Inflammatory macrophage treated with lipopolysaccharide for 1 hour (primary cell): ENCODE results near the gene SASH1.

Experiments used
- DNase-seq, 2 donors: peaks; one replicate each; pipeline ENCODE4 v3.0.0-alpha.2; 2020 to 2022

Gene SASH1

DNA sequence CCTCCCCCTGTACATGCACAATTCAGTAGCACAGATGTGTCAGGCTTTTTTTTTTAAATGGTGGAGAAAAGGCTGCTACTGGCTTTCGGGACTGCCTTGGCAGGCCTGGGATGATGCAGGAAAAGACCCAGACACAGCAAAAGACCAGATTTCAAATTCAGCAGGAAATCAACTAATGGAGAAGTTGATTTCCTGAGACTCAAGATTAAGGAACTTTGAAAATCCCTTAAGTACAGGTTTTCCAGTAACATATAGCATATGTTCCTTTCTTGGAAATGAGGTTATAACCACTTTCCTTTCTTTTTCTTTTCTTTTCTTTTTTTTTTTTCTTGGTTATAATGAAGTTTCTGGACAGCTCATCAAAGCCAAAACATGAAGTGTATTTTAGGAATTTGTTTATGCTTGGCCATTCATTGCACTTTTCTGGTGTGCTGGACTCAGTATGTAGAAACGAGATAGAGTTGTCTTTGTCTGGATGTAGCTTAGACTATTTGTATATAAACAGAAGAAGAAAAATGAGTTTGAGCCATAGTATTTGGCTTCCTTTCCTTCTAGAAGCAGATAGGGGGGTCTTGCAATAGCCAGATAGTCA lies 119.4 kb downstream of the SASH1 start:
- DNase-seq = no peak

DNA sequence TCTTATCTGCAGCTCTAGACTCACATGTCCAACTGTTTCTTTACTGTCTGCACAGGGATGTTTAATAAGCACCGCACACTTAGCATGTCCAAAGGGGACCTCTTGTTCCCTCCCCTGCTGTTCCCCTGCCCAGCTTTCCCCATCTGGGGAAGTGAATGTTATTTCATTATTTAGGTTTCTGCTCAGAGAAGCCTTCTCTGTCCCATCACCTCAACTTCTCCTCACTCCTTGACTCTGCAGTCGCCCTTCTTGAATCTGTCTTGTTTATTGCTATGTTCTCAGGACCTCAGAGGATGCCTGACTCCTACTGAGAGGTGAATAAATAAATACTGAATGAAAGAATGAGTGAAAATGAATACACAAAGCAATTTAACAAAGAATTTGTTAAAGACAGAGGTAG lies 121.0 kb downstream of the SASH1 start:
- no peak for DNase-seq

DNA sequence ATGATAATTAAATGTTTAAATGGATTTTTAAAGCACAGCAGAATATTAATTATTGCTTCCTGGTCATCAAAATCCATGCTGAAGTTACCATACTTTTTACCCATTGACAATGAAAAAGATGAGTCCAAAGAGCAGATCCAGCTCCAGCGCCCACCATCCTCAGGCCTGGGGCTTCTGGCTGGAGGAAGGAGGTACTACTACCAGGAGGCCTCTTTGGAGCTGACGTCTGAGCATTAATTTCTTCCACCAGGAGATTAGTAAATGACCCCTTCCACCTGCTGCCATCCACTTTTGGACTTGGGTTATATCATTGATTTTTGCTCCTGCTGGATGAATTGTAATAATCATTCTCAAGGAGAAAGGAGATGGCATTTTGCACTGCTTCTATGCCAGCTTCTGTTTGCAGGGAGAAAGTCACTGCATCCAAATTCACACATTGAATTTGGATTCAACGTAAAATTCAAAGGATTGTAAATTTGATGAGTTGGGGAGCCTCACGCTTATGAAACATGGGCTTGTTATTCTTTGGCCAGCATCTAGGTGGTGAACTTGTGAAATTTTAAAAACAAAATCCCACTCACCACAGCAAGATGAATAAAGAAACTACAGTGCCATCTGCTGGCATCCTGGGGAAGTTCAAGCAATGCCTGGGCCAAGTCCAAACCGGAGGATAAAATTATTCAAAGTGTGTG lies 121.8 kb downstream of the SASH1 start:
- peak; percentile 24 to 85 for DNase-seq

DNA sequence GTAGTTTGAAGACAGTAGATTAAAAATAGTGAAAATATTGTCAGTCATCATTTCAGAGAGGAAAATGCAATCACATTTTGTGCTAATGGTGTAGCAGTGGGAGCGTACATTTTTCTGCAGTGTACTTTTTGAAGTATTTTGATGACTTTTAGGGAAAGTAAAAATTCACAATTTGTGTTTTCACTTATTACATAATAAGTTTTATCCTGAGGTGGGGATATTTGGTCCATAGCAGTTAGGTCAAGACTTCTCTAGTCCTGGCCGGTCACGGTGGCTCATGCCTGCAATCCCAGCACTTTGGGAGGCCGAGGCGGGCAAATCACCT lies 122.3 kb downstream of the SASH1 start:
- no peak for DNase-seq

DNA sequence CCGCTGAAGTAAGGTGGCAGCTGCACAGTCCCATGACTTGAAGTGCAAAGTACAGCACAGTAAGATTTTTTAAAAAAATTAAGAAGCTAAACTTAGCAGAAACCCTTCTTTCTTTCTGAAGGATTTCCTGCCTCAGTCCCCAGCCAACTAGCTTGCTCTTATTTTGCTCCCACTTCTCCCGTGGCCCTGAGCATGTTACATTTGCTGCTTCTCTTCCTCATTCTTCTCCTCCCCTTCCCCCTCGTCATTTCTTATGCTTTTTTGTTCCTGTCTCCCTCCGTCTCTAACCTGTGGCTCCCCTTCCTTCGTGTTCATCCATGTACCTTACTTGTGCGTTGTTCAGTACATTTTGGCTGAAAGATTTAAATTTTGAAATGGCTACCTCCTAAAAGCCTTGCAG lies 123.0 kb downstream of the SASH1 start:
- DNase-seq = no peak

DNA sequence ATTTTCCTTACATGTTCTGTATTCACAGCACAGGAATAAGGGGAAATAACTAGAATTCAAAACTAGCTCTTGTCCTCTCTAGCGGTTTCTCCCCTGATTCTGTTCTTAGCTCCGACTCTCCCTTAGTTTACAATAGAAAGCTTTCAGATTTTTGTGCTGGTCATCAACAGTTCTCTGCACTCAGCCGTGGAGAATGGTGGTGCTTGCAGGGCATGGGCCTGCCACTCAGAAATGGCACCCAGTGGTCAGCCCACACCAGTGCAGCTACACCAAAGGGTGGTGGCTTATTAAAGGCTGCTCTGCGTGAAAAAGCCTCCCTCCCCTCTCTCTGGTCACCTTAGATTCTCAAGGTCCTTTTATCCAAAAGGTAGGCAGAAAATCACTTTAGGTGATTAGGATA lies 123.5 kb downstream of the SASH1 start:
- DNase-seq = no peak

DNA sequence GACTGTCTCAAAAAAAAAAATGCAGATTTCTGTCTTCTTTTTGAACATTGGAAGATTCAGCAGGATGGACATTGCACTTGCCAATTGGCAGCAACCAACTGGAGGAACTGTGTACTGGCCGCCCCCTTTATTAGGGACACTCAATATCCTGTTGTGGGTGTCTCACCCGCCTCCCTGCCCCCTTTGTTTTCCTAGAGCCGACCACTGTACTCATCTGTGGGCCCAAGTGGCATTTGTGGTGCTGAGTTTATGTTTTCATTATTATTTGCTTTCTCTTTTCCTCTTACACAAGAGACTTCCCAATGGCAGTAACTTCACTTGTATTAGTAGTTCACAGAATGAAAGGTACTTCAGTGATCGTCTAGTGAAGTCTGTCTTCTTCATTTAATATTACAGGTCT lies 125.3 kb downstream of the SASH1 start:
- no peak for DNase-seq

DNA sequence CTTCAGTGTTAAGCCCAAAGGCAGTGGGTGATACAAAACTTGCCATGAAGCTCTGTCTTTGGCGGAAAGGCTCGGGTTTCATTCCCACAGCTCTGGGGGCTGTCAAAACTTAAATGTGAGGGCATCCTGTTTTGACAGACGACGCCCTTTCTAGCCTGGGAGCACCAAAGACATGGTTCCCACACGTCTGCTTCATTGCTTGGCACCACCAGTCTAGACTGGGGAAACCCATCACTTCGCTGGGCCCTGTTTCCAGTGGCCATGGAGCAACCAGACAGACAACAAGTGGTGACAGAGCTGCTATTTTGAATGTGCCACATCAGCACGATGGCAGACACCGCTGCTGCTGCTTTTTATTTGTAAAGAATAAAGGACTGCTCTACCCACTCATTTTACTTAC lies 127.5 kb downstream of the SASH1 start:
- no peak for DNase-seq

DNA sequence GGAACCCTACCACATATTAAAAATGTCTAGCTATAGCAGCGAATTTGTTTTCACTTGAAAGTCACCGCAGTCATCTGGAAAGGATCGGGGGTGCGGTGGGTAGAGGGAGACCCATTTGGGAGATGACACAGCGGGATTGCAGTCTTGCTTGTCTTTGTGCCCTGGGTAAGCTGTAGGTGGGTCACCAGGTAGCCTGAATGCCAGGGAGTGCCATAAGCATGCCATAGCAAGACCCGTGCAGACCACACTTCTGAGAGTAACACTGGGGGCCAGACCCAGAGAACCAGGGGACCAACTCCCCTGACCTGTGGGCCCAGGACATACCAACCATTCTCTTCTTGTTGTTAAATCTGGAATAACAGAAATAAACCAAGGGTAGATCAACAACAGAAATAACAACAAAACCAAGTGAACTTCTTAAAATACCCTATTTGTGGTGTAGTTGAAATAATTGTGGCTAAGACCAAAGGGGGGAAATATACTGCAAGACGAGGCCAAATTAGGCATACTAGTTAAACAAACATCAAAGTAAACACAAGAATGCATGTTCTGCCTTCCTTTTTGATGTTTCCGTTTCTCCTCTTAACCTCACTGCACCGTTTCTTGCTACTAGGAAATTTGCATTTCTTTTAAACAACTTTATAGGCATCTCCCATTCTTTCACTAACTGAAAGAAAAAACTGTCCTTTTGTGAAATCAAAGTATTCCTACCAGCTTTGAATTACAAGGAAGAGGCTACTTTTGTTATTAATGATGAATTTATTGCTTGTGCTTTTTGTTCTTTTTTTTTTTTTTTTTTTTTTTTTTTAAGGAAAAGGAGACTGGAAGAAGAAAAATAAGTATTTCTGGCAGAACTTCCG lies 128.2 kb downstream of the SASH1 start:
- DNase-seq = no peak

DNA sequence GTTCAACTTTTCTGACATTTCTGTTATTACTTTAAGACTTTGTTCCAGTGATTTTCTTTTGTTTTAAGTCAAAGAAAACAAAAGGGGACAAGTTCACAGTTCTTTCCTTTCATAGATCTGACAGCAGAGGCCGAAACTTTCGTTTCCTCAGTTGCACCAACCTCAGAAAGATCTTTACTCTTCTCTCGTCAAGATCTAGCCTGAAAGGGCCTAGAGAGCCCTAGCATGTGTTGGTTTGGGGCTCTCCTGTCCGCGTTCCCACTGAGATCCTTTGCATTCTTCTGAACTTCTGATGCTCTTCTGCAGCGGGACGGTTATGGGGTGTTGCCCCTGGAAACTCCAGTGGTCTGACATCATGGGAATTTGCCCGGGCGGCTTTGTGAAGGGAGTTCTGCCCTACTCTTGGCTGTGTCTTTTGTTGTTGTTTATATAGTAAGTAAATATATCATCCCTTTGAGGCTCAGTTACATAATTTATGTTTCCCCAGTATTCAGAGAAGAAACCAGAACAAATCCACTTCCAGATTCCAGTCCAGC lies 129.1 kb downstream of the SASH1 start:
- no peak for DNase-seq

DNA sequence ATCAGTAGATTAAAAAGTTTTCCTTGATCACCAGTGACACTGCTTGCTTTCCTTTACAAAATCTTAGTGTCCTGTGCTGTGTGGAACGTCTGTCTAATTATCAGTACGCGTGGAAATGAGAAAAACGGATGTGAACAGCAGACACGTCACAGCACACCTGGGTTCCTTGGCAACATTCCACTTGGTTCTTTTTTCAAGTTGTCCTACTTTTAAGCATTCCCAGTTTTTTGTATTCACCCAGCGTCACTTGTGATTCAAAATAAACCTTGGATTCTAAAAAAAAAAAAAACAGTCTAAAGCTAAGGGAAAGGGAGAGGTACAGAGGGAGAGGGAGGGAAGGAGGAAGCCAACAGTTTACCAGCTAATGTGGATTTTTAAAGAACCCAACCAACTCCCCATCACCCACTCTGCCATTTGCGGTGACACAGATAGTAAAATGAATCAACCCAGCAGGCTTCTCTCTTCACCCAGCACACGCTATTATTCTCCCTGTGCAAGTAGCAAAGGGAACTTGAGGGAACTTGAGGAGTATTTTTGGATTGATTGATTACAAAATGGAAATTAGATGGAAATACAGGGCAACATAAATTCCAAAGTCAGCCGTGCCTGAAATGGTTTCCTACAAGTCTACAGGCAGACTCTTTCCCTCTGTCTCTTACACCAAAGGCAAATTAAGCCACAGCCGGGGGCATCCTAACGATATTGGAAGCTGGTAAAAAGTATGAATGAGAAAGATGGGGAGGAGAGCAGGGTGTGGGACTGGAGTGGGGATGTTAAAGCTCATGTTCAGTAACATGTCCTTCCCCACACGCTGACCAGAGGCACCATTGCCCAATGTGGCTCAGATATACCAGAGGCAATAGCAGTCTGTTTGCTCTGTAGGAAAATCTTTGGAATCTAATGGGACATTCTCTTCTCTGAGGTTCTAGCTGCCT lies 129.8 kb downstream of the SASH1 start:
- no peak for DNase-seq

DNA sequence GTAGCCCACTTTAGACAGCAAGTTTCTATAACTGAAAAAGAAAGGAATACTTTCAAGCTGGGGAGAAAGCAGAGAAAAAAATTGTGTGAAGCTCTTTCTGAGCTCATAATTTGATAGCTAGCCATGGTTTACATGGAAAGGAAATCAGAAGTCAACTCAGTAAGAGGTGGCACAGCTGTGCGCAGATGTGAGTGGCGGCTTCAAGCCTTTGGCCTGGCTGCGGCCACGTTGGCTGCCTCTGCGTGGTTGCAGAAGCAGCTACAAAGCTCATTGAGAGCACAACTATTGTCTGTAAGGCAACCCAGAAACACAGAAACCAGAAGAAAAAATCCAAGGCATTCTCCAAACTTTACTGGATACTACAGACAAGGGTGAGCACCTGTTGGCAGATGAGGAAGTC lies 136.9 kb downstream of the SASH1 start:
- DNase-seq = no peak

DNA sequence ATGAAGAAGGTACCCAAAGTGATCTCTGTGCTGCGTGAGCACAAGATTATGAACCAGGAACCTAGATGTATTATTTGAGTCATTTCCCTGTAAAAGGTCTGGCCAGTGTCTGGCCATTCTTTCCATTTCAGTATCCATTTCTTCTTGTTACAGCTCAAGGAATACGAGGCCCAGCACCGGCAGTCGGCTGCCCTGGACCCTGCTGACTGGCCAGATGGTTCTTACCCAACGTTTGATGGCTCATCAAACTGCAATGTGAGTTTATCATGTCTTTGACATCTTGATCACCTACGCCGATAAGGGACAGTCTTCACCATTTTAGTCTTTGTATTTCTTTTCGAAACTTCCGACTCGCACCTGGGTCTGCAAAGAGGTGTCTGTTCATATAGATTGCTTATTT lies 144.8 kb downstream of the SASH1 start:
- DNase-seq = no peak

DNA sequence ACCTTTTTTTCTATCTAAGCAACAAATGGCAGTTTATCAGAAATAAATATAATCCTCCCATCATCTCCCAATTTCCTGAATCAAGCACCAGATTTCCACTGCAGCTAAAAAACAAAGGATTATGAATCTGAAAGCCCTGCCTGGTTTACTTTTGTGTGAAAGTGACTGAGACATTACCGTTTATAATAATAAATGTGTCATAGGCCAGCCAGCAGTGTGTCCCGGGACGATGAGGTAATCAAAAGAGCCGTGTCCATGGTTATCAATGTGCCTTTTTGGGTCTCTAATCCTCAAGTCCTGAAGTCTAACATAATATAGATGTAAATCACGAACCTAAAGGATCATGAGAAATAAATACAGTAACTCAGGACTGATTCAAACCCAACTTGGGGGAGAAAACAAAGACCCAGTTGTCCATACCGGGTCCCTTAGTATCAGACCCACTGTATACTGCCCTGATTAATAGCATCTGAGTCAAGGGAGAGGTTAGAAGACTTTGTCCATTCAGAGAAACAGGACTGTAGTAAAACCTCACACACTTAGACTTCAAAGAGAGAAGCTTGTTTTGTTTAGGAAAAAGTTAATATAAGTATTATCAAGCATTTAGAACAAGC lies 149.1 kb downstream of the SASH1 start:
- DNase-seq = no peak

DNA sequence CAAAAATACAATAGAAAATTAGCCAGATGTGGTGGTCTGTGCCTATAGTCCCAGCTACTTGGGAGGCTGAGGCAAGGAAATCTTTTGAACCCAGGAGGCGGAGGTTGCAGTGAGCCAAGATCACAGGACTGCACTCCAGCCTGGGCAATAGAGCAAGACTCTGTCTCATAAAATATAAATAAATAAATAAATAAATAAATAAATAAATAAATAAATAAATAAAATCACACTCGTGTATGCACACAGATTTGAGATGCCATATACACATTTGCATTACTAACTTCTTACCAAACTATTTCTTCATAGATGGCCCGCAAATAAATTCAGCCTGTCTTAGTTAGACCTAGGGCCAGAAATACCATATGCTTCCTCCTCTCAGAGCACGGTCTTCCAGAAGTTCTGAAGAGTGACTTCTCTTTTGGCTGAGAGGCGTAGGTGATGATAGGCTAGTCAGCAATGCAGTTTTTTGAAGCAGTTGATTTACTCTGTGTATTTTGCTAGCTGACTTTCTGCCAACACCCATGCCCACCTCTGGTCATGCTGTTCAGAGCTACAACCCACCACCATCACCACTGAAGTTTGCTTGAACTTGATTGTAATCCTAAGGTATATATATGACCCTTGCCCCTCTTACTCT lies 150.1 kb downstream of the SASH1 start:
- no peak for DNase-seq

DNA sequence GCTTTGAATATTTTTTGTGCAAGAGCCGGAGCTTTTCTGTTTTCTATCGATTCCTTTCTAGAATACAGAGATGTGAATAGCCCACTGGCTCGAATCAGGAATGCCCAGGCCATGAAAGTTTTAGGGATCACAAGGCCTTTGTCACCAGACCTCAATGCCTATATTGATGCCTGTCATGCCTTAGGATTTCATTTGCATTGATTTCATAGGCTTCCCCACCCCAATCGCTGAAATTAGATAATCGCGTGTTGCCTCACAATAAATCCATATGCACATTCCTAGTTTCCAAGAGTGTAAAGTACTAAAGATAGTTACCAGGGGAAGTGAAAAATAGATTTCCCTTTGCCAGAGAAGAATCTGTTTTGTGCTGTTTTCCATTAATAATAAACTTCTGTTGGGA lies 150.8 kb downstream of the SASH1 start:
- DNase-seq = no peak

DNA sequence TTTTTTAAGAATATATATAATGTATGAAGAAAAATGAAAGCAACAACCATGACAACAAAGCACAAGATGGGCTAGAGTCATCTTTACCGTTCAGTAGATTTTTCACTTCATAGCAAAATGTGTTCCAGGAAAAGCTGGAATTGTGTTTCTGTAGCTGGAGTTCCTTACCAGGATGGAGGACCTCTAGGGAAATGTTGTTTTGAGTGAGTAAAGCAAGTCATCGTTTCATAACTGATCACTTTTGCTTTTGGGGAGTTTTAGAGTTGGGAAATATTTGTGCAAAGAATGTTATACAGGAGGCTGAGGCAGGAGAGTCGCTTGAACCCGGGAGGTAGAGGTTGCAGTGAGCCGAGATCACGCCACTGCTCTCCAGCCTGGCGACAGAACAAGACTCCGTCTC lies 151.6 kb downstream of the SASH1 start:
- no peak for DNase-seq

DNA sequence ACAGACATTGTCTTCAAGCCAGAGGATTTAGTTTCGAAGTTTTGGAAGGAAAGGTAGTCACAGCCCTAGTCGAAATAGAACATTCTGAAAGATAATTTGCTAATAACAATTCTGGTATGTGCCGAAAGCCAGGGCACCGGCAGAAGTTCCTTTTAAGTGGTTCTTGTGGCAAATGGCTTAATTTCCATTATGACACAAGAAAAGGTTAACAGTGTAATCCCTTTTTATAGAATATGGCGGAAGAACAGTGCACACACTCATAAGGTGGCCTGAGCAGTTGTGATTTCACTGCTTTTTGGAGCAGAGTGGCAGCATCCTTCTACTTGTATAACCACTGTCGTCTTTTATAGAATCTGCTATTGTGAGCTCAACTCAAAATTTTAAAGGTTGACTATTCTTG lies 152.4 kb downstream of the SASH1 start:
- peak in 1 of 2 donors; percentile 9 for DNase-seq

DNA sequence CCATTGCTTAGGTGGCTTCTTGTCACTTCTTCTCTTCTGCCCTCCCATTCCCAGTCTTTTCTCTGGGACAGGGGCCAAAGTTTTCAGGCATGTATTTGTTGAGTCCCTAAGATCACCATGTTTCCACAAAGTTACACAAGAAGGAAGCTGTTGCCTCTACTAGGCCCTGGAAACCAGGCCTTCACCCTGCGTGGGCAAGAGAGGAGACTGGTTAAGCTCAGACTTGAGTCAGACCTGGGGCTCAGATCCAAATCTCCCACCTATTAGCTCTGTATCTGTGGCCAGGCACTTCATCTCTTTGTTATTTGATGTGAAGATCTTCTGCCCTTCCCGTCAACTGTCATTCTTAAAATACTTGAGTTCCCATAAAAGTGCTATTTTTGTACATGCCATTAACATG lies 154.6 kb downstream of the SASH1 start:
- DNase-seq = no peak

DNA sequence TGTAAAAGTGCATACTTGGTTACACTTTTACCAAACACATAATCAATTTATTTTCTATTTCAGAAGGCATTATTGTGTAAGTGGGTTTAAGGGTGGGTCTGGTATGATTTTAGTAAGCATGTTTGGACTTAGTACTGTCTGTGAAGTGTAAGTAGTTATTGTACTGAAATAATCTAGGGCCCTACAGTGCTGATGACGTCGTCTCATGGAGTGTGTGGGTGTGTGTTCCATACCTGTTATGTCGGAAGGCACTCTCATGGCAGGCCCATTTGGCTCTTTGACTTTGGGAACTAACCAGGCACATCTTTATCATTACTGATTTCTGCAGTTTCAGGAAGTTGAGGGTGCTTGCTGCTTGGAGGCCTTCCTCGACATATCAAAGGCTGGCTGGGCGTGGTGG lies 155.1 kb downstream of the SASH1 start:
- no peak for DNase-seq

DNA sequence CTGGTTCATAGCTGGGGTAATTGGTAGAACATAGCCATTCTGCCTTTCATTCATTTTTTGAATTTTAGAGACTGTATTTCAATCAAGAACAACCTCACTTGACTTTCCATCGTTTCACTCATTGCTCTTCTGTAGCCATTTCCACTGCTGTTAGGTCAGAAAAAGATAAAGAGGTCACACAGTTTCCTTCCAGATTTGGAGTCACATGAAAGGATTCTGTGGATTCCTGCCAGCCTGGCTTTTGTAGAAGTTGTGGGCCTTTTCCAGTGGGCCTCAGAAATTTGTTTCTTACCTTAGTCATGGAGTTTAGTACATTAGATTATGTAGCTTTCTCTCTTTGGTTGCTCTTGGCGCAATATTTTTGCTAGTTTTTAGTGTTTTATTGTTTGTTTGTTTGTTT lies 157.8 kb downstream of the SASH1 start:
- DNase-seq = no peak

DNA sequence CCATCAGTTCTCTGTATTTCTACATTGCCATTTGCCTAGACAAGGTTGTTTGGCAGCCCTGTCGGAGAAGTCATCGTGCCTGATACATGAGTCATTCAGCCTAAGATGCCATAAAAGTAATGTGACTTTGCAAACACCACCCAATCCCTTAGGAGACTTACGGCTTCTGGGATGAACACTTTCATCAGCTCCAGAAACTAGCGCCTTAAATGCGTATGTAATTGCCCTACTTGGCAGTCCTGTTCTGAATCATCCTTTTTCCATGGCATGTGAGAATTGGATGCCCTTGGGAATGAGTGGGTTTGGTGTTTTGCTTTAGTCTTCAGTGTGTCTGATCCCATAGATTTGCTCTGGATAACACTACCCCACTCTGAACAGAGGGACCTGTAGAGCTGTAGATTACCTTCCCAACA lies 158.5 kb downstream of the SASH1 start:
- no peak for DNase-seq
